SU-DHL-6 (cell line): ENCODE measurements around the gene MT1HL1.

Source experiments
- CTCF ChIP-seq: fragments of 200-600 bp; sonication (generic); IDR thresholded peaks from one replicate; pipeline ENCODE4 v1.5.1; 2017; ENCODE audit warnings: antibody characterized with exemption, mild to moderate bottlenecking, low read length, moderate library complexity; ENCODE audit not compliant: insufficient read depth, poor library complexity, severe bottlenecking
- EZH2phosphoT487 ChIP-seq: fragments of 200-600 bp; sonication (generic), shearing (Covaris generic); conservative IDR thresholded peaks from 2 replicates; pipeline ENCODE4 v1.6.1; 2018; ENCODE audit warnings: mild to moderate bottlenecking, antibody characterized with exemption, low read length, moderate library complexity, mixed read lengths

GRCh38 chr1:237040823-237041222 is 36.6 kb upstream of the MT1HL1 start:
- TF ChIP-seq CTCF, result no peak
- TF ChIP-seq EZH2phosphoT487, result no peak
